Middle frontal gyrus (tissue), 1 donor: Measurements from ENCODE around the gene FBXW10B.
"Not testable (repeated sequence)": the region's sequence is repeated elsewhere in the genome, so short reads cannot be mapped to it uniquely, and the experiment has no call there.

Experiments
- DNase-seq: peaks from one replicate; pipeline ENCODE4 v3.0.0-alpha.2; 2015; ENCODE audit warnings: low spot score; ENCODE audit errors: extremely low spot score

The FBXW10B gene

GRCh38 chr17:15642505-15643251 lies 23.2 kb upstream of the FBXW10B start:
- not testable (repeated sequence) for DNase-seq

DNA sequence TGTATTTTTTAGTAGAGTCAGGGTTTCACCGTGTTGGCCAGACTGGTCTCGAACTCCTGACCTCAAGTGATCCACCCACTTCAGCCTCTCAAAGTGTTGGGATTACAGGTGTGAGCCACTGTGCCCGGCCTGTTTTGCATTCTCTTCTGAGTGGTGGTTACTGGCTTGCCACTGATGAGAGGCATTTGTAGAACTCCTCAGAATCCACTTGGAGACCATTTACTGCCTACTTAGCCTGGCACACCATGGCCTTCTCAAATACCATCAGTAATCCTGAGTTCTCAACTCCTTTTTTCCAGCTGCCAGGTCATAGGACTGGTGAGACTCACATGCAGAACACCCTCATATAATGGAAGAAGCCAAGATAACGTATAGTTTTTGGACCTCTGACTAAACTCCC lies 22.5 kb upstream of the FBXW10B start:
- DNase-seq: not testable (repeated sequence)

- DNase-seq: not testable (repeated sequence)
These were observed 11.5 kb upstream of the FBXW10B start for GRCh38 chr17:15630930-15631453.

- DNase-seq: not testable (repeated sequence)
These were observed 10.5 kb upstream of the FBXW10B start for GRCh38 chr17:15629991-15630390.

GRCh38 chr17:15623661-15624209 lies 4.2 kb upstream of the FBXW10B start:
- not testable (repeated sequence) for DNase-seq

DNA sequence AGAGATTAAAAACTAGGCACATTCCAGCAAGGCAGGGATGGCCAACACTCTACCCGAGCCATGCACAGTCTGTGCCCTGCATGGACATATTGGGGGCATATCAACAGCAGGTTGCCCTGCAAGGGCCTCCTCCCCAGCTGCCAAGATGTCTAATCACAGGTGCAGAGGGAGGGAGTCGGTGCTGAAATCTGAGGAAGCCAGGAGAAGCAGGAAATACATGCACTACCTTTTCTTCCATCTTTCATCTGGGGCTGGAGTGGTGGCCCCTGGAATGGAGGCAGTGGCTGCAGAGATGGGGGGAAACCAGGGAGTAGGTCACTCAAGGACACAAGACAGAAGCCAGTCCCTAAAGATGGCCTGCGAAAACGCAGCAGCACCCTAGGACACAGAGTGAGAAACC lies 3.8 kb upstream of the FBXW10B start:
- not testable (repeated sequence) for DNase-seq

DNA sequence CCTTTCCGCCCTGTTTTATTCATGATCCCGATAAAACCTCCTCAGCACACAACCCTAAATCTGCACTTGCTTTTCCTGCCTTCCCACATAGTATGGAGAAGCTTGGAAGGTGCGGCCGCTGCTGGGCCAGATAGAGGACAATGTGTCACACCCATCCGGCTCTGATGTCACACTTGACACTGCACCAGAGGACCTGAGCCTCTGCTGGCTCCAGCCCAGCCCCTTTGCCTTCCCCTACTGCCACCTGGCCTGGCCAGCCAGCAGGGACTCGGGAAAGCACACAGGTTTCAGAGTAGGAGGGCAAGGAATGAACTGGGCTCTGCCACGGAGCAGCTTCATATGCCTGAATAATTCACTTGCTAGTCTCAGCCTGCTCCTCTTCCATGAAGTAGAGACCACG lies 2.6 kb upstream of the FBXW10B start:
- DNase-seq: not testable (repeated sequence)

- DNase-seq: not testable (repeated sequence)
These were observed 2.7 kb downstream of the FBXW10B start for GRCh38 chr17:15616828-15617227.

GRCh38 chr17:15615850-15616249 lies 3.7 kb downstream of the FBXW10B start:
- not testable (repeated sequence) for DNase-seq

- DNase-seq: not testable (repeated sequence)
These were observed 6.4 kb downstream of the FBXW10B start for GRCh38 chr17:15613111-15613510.

DNA sequence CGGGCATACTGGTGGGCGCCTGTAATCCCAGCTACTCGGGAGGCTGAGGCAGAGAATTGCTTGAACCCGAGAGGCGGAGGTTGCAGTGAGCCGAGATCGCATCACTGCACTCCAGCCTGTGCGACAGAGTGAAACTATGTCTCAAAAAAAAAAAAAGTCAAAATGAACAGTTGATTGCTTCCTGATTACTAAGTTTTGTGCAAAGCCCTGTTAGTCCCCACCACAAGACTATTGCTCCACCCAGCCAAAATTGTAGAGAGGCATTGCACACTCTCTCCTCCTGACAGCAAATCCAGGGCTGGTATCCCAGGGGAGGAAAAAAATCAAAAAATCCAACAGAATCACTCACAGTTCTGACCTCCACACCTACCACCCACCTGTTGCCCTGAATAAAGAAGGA lies 26.5 kb downstream of the FBXW10B start:
- not testable (repeated sequence) for DNase-seq

DNA sequence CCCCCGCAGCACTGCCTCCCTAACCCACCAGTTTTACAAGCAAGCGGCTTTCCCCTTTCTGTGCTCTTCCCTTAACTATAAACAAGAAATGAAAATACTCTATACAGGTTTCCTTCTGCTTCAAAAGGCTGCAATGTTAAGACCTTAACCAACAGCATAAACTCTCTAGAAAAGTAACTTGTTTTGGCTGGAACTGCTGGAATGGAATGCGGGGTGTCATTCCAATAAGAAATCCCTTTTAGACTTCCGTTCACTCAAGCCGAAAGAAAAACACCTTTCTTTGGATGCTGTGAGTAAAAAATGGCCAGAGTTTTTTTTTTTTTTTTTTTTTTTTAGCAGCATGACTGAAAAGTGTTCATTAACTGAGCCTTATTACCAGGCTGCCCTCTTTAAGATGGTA lies 27.5 kb downstream of the FBXW10B start:
- DNase-seq: not testable (repeated sequence)

- not testable (repeated sequence) for DNase-seq
These were observed 28.7 kb downstream of the FBXW10B start for GRCh38 chr17:15590844-15591243.

DNA sequence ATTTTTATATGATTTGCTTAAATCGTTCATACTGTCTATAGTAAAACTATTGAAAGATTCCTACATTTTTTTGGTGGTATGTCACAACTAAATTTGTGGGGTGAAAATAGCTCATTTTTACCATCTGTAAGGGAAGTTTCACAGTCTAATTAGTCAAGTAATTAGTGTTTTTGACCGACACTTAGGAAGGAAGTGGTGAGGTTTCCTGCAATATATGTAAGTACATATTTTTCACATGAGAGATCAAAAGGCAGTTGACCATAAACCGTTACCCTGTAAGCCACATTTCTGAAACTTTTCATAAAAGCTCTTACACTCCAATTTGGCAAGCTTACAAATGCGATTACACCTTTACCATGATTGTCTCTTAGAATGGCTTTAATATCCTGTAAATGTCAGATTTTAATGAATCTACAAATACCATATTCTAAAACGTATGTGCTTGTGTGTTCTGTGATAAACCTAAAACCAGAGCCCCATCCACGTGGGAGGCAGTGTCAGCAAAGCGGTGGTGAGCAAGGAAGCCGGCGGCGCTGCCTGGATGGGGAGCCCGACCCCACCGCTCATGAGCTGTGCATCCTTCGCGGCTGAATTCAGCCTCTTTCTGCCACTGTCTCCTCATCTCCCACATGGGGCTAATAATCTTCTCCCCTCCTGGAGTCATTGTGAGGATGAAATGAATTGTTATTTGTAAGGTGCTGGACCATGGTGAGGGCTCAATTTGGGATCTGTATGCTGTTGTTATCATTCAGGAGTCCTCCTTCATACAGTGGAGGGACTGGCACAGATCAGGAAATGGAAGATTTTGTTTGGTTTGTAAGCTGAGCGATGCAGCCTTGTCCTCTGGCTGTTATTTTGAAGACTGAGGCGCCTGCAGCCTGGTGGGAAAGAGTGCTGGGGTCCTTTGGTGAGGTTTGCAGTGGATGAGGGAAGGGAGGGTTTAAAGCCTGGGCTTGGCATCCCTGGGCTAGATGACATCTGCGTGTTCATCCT lies 29.7 kb downstream of the FBXW10B start:
- DNase-seq: not testable (repeated sequence)

GRCh38 chr17:15588017-15588416 lies 31.5 kb downstream of the FBXW10B start:
- DNase-seq: not testable (repeated sequence)

- not testable (repeated sequence) for DNase-seq
These were observed 36.2 kb downstream of the FBXW10B start for GRCh38 chr17:15583313-15583712.

- DNase-seq: not testable (repeated sequence)
These were observed 38.0 kb downstream of the FBXW10B start for GRCh38 chr17:15581462-15581861.

GRCh38 chr17:15576848-15577247 lies 42.7 kb downstream of the FBXW10B start:
- DNase-seq: not testable (repeated sequence)

GRCh38 chr17:15574660-15575059 lies 44.8 kb downstream of the FBXW10B start:
- not testable (repeated sequence) for DNase-seq

GRCh38 chr17:15573870-15574269 lies 45.6 kb downstream of the FBXW10B start:
- not testable (repeated sequence) for DNase-seq
